H9 (cell line): ENCODE data around the gene RNLS. TPM values are rescaled to one million over a fixed set of nuclear protein-coding genes. Genes with fewer than 3 reads are reported as not detected.

Source experiments
- DNase-seq: peaks from one replicate; pipeline ENCODE4 v3.0.0-alpha.2; 2017
- H2AFZ ChIP-seq: one replicate; pipeline ENCODE4 v1.6.1; 2013; ENCODE audit warnings: mild to moderate bottlenecking, low read length, control low read depth, moderate library complexity
- H2AK5ac ChIP-seq: 2 replicates; pipeline ENCODE4 v1.6.1; 2013; ENCODE audit warnings: low read length, control low read depth, mixed read lengths; ENCODE audit not compliant: insufficient read length
- H2BK120ac ChIP-seq: one replicate; pipeline ENCODE4 v1.6.1; 2013; ENCODE audit warnings: low read depth, mild to moderate bottlenecking, low read length, control low read depth, inconsistent platforms; ENCODE audit not compliant: poor library complexity, severe bottlenecking
- H2BK12ac ChIP-seq: 2 replicates; pipeline ENCODE4 v1.6.1; 2013; ENCODE audit warnings: low read length, control low read depth, mixed read lengths, low read depth; ENCODE audit not compliant: insufficient read length
- H2BK15ac ChIP-seq: 2 replicates; pipeline ENCODE4 v1.6.1; 2013; ENCODE audit warnings: low read depth, low read length, control low read depth
- H2BK20ac ChIP-seq: one replicate; pipeline ENCODE4 v1.6.1; 2013; ENCODE audit warnings: low read depth, mild to moderate bottlenecking, low read length, control low read depth, inconsistent platforms; ENCODE audit not compliant: poor library complexity, severe bottlenecking
- H2BK5ac ChIP-seq: 2 replicates; pipeline ENCODE4 v1.6.1; 2013; ENCODE audit warnings: low read length, control low read depth, mixed read lengths; ENCODE audit not compliant: insufficient read length
- H3K14ac ChIP-seq: 2 replicates; pipeline ENCODE4 v1.6.1; 2013; ENCODE audit warnings: low read length, control low read depth; ENCODE audit not compliant: insufficient read depth
- H3K18ac ChIP-seq: 2 replicates; pipeline ENCODE4 v1.6.1; 2013; ENCODE audit warnings: low read depth, mild to moderate bottlenecking, mixed read lengths, low read length, control low read depth; ENCODE audit not compliant: insufficient read length
- H3K23ac ChIP-seq: 2 replicates; pipeline ENCODE4 v1.6.1; 2013; ENCODE audit warnings: low read length, control low read depth, mixed read lengths, low read depth; ENCODE audit not compliant: insufficient read length
- H3K23me2 ChIP-seq: 2 replicates; pipeline ENCODE4 v1.6.1; 2013; ENCODE audit warnings: low read depth, mild to moderate bottlenecking, mixed read lengths, low read length, control low read depth; ENCODE audit not compliant: insufficient read length, poor library complexity, severe bottlenecking
- H3K27ac ChIP-seq: 2 replicates; pipeline ENCODE4 v1.5.1; 2013; ENCODE audit warnings: low read length, control low read depth, mixed read lengths, low read depth; ENCODE audit not compliant: insufficient read length
- H3K27me3 ChIP-seq: 2 replicates; pipeline ENCODE4 v1.6.1; 2013; ENCODE audit warnings: low read length, control low read depth, inconsistent platforms; ENCODE audit not compliant: insufficient read depth
- H3K4ac ChIP-seq: 2 replicates; pipeline ENCODE4 v1.6.1; 2013; ENCODE audit warnings: low read depth, mild to moderate bottlenecking, control low read depth, inconsistent platforms, low read length, moderate library complexity
- H3K4me1 ChIP-seq: 2 replicates; pipeline ENCODE4 v1.6.1; 2013; ENCODE audit warnings: low read length, control low read depth, inconsistent platforms; ENCODE audit not compliant: insufficient read depth
- H3K4me2 ChIP-seq: 2 replicates; pipeline ENCODE4 v1.6.1; 2013; ENCODE audit warnings: low read length, control low read depth, mixed read lengths; ENCODE audit not compliant: insufficient read length, insufficient read depth
- H3K56ac ChIP-seq: 2 replicates; pipeline ENCODE4 v1.6.1; 2013; ENCODE audit warnings: low read depth, mild to moderate bottlenecking, mixed read lengths, low read length, control low read depth; ENCODE audit not compliant: insufficient read length
- H3K79me1 ChIP-seq: 2 replicates; pipeline ENCODE4 v1.6.1; 2013; ENCODE audit warnings: low read depth, mild to moderate bottlenecking, moderate library complexity, low read length, control low read depth, inconsistent platforms; ENCODE audit not compliant: insufficient read depth, poor library complexity, severe bottlenecking
- H3K79me2 ChIP-seq: 2 replicates; pipeline ENCODE4 v1.6.1; 2013; ENCODE audit warnings: low read length, control low read depth, inconsistent platforms; ENCODE audit not compliant: insufficient read depth
- H3K9ac ChIP-seq: 2 replicates; pipeline ENCODE4 v1.6.1; 2013; ENCODE audit warnings: low read length, control low read depth, mixed read lengths; ENCODE audit not compliant: insufficient read length; ENCODE audit errors: extremely low read depth
- H3K9me3 ChIP-seq: one replicate; pipeline ENCODE4 v1.6.1; 2013; ENCODE audit warnings: low read depth, low read length, inconsistent platforms; ENCODE audit not compliant: control insufficient read depth
- H3T11ph ChIP-seq: one replicate; pipeline ENCODE4 v1.6.1; 2013; ENCODE audit warnings: mild to moderate bottlenecking, low read length, control low read depth, inconsistent platforms
- H4K20me1 ChIP-seq: one replicate; pipeline ENCODE4 v1.6.1; 2013; ENCODE audit not compliant: control insufficient read depth, insufficient read length, insufficient read depth
- H4K5ac ChIP-seq: 2 replicates; pipeline ENCODE4 v1.6.1; 2013; ENCODE audit warnings: low read depth, mild to moderate bottlenecking, mixed read lengths, low read length, control low read depth; ENCODE audit not compliant: insufficient read length
- H4K8ac ChIP-seq: replicated peaks from 2 replicates; pipeline ENCODE4 v1.6.1; 2013; ENCODE audit warnings: low read length, control low read depth, mixed read lengths, low read depth; ENCODE audit not compliant: insufficient read length
- H4K91ac ChIP-seq: 2 replicates; pipeline ENCODE4 v1.6.1; 2013; ENCODE audit warnings: low read depth, mild to moderate bottlenecking, moderate library complexity, mixed read lengths, low read length, control low read depth; ENCODE audit not compliant: insufficient read length
- H3K27ac Mint-ChIP-seq, 3 experiments: 2 replicates in 2 of 3; 3 replicates in 1 of 3; pipeline ENCODE4 v1.8.0; 2020 to 2021; ENCODE audit warnings: mixed read lengths in 3 of 3, mild to moderate bottlenecking in 1 of 3, moderate library complexity in 1 of 3
- H3K27me3 Mint-ChIP-seq: 2 replicates; pipeline ENCODE4 v1.8.0; 2021; ENCODE audit warnings: low read depth, mild to moderate bottlenecking, moderate library complexity, mixed read lengths
- H3K36me3 Mint-ChIP-seq, 3 experiments: 2 replicates in 2 of 3; 3 replicates in 1 of 3; pipeline ENCODE4 v1.8.0; 2020 to 2021; ENCODE audit warnings: low read depth in 3 of 3, mixed read lengths in 3 of 3; ENCODE audit not compliant: insufficient read depth in 1 of 3
- H3K4me1 Mint-ChIP-seq, 2 experiments: 2 replicates each; pipeline ENCODE4 v1.8.0; 2020; ENCODE audit warnings: mixed read lengths in 2 of 2
- H3K4me3 Mint-ChIP-seq, 2 experiments: 2 replicates in 1 of 2; 3 replicates in 1 of 2; pipeline ENCODE4 v1.8.0; 2020 to 2021; ENCODE audit warnings: mild to moderate bottlenecking in 2 of 2, mixed read lengths in 2 of 2, moderate library complexity in 1 of 2
- H3K9me3 Mint-ChIP-seq, 2 experiments: 2 replicates in 1 of 2; 3 replicates in 1 of 2; pipeline ENCODE4 v1.8.0; 2020; ENCODE audit warnings: mild to moderate bottlenecking in 2 of 2, mixed read lengths in 2 of 2, moderate library complexity in 1 of 2
- WGBS: extraction: QIAGEN DNeasy Blood & Tissue Kit; methylation state at CpG from one replicate; pipeline ENCODE4 v1.1.7; 2013; ENCODE audit warnings: missing lambda C conversion rate, low lambda C conversion rate, mixed read lengths; ENCODE audit not compliant: insufficient read length; ENCODE audit errors: extremely low coverage; 5-methylcytosine and 5-hydroxymethylcytosine counted together
- total RNA-seq: library from RNA; stranded (reverse); gene quantifications from 2 replicates; pipeline ENCODE4 v1.2.1, GENCODE V29; 2021
- TF ChIP-seq, protein P1 (sequence below): fragments of 200-600 bp; sonication (generic); conservative IDR thresholded peaks from 3 replicates; pipeline ENCODE4 v1.8.0; 2021; ENCODE audit warnings: antibody characterized with exemption, mild to moderate bottlenecking

The RNLS gene
- total RNA-seq, 1 experiment from 2014 or later, result 7.5 TPM

DNA sequence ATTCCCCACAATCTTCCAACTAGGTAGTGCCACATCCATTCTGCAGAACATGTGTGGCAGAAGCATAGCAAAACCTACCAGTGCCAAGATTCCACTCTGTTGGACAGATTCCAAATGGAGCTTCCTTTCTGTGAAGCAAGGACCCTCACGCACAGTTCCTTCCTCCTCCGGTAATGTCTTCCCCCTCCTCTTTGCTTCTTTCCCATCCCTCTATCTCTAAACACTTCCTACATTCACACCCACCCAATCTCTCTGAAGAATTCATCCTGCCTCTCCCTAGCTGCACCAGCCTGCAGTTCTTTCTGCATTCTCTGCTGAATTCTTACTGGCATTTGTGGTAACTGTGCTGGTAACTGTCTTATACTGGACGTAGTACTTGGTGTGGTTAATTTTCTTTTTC, 124.9 kb downstream of the RNLS start:
- H3K4me1 Mint-ChIP-seq, result 0 out of 4 replicates have a peak, but pooled peaks cover 0 to 2% of the 10 kb centered on the region in 2 experiments
- Histone ChIP-seq H3K27me3 (no peaks in the 10 kb centered on the region), H2AFZ (no peak overlapping the region), H3K4me2 (no peak overlapping the region), H3K27ac (no peak overlapping the region), H3K14ac (no peak overlapping the region), H2BK20ac (no peak overlapping the region), H4K5ac (no peak overlapping the region), H2BK12ac (no peak overlapping the region), H3K23me2 (no peaks in the 10 kb centered on the region), H3K4ac (no peak overlapping the region), H4K8ac (no peak overlapping the region), H3K23ac (no peak overlapping the region), H3T11ph (no peak overlapping the region), H2BK15ac (no peak overlapping the region), H2AK5ac (no peak overlapping the region), H3K56ac (no peak overlapping the region), H3K4me1 (no peaks in the 10 kb centered on the region), H2BK120ac (no peak overlapping the region), H3K79me2 (no peaks in the 10 kb centered on the region), H3K18ac (no peak overlapping the region), H3K9me3 (no peaks in the 10 kb centered on the region), H3K79me1 (no peaks in the 10 kb centered on the region), H3K9ac (no peak overlapping the region), H4K91ac (no peak overlapping the region), H4K20me1 (no peaks in the 10 kb centered on the region), H2BK5ac (no peak overlapping the region)
- no peak overlapping the region for H3K4me3 Mint-ChIP-seq
- TF ChIP-seq, protein P1, sequence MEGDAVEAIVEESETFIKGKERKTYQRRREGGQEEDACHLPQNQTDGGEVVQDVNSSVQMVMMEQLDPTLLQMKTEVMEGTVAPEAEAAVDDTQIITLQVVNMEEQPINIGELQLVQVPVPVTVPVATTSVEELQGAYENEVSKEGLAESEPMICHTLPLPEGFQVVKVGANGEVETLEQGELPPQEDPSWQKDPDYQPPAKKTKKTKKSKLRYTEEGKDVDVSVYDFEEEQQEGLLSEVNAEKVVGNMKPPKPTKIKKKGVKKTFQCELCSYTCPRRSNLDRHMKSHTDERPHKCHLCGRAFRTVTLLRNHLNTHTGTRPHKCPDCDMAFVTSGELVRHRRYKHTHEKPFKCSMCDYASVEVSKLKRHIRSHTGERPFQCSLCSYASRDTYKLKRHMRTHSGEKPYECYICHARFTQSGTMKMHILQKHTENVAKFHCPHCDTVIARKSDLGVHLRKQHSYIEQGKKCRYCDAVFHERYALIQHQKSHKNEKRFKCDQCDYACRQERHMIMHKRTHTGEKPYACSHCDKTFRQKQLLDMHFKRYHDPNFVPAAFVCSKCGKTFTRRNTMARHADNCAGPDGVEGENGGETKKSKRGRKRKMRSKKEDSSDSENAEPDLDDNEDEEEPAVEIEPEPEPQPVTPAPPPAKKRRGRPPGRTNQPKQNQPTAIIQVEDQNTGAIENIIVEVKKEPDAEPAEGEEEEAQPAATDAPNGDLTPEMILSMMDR, result no peak
- no peaks in the 10 kb centered on the region for H3K9me3 Mint-ChIP-seq
- H3K36me3 Mint-ChIP-seq, result no peaks in the 10 kb centered on the region
- no peaks in the 10 kb centered on the region; the same call in 1 of the 2 replicates for H3K27me3 Mint-ChIP-seq
- no peak for DNase-seq
- no CpG with 5 or more reads among the region's 3 CpGs for WGBS
- H3K27ac Mint-ChIP-seq, result no peak overlapping the region
